ENCODE results near the gene ABCC1.

GRCh38 chr16:16113076-16113475 lies 163.7 kb downstream of the ABCC1 start:
- no peak for TF ChIP-seq ZNF232 (CRISPR knock-in tag; IDR thresholded peaks at IDR 0.05)
- TF ChIP-seq CTCF (IDR thresholded peaks at IDR 0.05): no peak
- TF ChIP-seq ZSCAN18 (CRISPR knock-in tag; IDR thresholded peaks at IDR 0.05): no peak
- no peak for TF ChIP-seq NR2C2 (CRISPR knock-in tag; IDR thresholded peaks at IDR 0.05)
- TF ChIP-seq ZNF263 (CRISPR knock-in tag; IDR thresholded peaks at IDR 0.05; ENCODE audit: low read depth): no peak
- no peak for TF ChIP-seq ZNF121 (CRISPR knock-in tag; IDR thresholded peaks at IDR 0.05)
- TF ChIP-seq, protein P1, sequence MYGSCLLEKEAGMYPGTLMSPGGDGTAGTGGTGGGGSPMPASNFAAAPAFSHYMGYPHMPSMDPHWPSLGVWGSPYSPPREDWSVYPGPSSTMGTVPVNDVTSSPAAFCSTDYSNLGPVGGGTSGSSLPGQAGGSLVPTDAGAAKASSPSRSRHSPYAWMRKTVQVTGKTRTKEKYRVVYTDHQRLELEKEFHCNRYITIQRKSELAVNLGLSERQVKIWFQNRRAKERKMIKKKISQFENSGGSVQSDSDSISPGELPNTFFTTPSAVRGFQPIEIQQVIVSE (CRISPR knock-in tag; IDR thresholded peaks at IDR 0.05; ENCODE audit: borderline replicate concordance): no peak
- no peak for TF ChIP-seq ATF1 (CRISPR knock-in tag; IDR thresholded peaks at IDR 0.05)
- TF ChIP-seq MXD4 (CRISPR knock-in tag; IDR thresholded peaks at IDR 0.05; ENCODE audit: borderline replicate concordance): no peak
- TF ChIP-seq FOXK1 (CRISPR knock-in tag; IDR thresholded peaks at IDR 0.05): no peak

Measured in WTC11 (cell line).